Measurements from ENCODE around the gene AIFM2. TPM values are rescaled to one million over a fixed set of nuclear protein-coding genes. Genes with fewer than 3 reads are reported as not detected.
A peak's percentile ranks its signal among the peaks of the same experiment; 100 is the strongest.

The AIFM2 gene
- total RNA-seq, 1 donor from 2014 or later: 3.7 TPM

DNA sequence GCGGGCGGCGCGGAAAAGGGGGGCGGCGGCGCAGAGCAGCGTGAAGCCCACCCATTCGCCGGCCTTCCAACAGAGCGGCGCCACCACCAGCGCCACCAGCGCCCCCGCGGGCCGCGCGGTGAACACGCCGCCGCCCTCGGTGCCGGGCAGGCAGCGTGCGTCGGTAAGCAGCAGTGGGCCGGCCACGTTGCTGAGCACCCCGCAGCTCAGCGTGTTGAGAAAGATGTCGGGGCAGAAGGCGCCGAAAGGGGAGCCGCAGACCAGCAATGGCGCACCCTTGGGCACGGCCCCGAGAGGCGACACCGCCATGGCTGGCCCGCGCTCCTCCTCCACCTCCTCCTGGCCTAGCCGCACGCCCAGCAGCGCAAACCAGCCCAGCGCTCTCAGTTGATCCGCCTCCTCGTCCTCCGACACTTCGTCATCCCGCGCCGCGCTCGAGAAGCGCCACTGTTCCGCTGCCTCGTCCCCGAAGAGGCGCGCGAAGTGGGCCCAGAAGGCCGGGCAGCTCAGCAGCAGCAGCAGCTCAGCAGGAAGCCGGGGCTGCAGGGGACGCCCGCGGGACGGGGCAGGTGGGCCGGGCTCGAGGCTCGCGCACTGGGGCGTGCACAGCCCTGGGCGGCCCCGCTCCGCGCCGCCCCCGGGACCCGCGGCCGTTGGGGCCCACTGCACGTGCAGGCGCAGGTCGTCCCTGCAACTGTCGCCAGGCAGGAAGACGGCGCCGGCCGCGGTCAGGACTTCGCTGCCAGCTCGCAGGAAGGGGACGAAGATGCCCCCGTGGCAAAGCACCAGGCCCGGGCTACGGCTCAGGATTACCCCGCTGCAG, 13.3 kb upstream of the AIFM2 start:
- peak; percentile 56 for ATAC-seq

DNA sequence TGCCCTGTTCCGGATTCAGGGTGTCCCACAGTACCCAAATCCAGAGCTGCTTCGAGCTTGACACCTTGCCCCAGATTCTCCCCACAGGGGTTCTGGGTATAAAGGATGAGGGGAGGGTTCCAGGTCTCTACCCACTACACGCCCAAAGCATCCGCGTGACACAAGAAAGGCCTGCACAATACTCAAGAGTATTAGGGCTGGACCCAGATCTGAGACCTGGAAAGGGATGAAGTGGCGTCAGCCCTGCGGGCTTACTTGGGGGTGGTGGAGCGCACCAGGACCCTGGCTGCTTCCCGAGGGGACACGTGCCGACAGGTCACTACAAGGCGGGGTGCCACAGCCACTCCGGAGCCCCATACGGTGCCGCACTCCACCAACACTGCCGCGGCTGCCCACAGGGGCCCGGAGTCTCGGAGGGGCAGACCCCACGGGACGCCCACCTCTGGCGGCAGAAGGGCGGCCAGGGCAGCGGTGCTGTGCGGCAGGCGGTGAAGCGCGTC, 12.6 kb upstream of the AIFM2 start:
- ATAC-seq: peak; percentile 9

DNA sequence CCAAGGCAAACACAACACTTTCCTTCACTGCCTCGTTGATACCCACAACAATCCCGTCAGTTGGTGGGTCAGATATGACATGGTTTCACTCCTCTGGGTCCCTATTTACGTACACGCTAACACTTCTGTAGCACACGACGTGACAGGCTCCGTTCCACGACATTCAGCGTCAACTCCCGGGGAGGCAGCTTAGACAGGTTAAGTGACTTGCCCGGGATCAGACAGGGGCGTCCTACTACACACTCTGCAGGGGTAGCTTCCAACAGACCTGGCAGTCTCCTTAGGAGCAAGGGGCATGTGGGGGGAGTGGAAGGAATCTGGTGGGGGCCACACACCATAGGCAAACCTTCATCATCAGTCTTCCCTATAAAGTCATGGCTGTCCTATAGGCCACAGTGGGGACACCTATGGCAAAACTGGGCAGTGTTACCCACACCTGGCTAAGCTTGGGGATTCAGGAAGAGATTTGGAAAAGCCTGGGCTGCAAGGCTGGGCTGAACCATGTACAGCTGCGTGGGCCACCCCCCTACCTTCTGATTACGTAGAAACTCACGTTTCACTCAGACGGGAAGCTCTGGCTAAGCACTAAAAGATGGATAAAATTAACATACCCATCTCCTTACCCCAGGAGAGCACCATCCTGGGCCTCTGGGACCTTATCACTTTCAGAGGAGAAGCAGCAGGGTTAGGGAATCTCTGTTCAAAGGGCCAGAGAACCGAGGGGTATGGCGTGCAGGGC, 11.9 kb upstream of the AIFM2 start:
- no peak for ATAC-seq

DNA sequence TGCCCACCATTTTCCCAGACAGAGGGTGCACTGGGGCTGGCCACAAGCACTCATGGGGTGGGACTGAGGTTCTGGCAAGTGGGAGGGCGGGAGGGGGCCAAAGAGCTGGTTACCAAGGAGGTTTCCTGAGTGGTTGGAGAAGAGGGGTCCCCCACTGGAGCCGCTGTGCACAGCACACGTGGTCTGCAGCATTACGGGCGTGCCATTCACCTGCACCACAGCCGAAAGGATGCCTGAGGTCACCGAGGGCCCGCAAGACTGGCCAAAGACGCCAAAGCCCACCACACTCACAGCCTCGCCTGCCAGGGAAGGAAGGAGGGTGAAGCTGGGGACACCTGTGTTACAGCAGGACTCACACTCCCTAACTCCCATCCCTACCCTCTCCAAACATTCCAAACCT, 9.9 kb upstream of the AIFM2 start:
- ATAC-seq: no peak

DNA sequence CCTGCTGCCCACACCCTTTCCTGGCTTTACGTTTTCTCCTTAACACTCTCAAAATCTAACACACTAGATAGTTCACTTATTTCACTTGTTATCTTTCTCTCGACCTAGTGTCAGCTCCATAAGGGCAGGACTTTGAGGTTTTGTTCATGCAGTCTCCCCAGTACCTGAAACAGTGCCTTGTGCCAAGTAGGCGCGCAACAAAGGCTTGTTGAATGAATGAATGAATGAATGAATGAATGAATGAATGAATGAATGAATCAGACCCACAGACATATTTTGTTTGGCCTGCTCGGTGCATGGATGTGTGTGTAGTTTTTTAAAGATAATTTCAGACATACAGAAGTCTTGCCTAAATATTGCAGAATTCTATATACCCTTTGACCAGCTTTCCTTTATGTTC, 7.7 kb upstream of the AIFM2 start:
- no peak for ATAC-seq

DNA sequence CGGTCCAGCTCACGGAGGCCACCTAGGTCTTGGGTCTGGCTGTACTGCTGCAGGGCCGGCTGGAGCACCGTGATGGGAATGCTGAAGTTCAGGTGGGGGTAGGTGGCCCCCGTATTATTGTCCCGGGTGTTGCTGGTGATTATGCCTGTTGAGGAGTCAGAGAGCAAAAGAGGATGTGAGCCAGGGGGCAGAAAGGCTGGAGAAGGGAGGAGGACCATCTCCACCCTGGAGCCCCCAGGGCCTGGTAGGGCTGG, 7.3 kb upstream of the AIFM2 start:
- ATAC-seq: no peak

DNA sequence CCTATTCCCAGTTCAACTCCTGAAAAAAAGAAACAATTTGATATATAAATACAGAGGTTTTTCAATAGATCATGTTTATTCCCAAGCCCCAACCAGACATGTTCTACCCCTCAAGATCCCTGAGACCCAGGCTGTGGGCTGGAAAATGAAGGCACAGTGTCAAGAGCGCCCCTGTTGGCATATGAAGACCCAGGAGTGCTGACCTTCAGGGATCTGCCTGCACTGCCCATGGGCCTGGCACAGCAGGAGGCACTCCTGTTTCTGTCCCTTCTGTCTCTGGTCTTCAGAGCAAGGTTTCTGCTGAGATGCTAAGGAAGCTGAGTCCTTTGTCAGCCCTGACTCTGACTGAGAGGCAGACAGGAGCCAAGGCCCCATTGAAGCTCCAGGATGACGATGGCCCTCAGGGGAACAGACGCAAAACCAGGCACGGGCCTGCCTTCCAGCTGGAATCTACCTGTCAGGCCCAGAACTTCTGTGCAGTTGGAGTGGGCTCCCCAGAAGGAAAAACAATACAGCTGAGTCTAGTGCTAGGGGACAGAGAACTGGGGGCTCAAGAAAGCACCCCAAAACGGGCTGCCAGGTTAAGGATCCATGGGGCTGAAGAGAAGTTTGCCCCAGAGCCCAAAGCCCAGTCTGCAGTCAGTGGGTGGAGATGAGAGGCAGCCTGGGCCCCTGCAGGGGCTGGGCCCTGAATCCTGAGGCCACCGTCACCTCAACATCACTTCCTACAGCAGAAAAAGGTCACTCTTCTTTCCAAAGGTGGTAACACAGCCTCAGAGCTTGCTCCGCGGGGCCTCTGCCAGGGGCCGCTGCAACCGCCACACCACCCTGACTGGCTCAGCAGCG, 6.7 kb upstream of the AIFM2 start:
- ATAC-seq: no peak

DNA sequence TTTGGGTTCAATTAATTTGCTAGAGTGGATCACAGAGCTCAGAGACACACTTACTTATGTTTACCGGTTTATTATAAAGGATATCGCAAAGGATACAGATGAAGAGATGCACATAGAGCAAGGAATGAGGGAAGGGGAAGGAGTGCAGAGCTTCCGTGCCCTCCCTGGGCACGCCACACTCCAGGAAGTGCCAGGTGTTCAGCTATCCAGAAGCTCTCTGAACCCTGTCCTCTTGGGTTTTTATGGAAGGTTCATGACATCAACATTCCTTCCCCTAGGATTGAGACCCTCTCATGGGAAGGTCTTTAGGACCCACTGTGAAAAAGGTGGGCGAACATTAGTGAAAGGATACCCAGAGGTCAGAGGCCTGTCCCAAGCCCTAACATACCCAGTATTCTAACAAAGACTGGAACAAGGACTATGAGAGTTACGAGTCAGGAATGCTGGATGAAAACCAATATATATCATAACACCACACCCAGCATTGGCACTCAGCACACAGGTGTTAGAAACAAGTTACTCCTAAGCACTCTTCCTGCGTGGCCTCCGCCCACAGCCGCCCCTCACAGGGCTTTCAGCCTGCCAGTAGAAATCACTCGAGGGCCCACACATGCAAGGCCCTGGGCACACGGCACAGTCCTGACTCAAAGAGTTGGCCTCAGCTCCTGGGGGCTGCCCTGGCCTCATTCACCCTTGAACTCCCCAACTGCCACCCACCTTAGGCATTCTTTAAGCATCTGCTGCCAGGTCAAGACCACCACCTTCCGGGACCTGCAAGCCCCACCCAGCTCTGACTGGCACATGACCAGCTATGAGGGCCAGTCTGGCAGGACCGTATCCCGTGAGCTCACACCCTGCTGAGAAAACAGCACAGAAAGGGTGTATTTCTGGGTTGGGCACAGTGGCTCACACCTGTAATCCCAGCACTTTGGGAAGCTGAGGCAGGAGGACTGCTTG, 5.6 kb upstream of the AIFM2 start:
- ATAC-seq: peak; percentile 90

DNA sequence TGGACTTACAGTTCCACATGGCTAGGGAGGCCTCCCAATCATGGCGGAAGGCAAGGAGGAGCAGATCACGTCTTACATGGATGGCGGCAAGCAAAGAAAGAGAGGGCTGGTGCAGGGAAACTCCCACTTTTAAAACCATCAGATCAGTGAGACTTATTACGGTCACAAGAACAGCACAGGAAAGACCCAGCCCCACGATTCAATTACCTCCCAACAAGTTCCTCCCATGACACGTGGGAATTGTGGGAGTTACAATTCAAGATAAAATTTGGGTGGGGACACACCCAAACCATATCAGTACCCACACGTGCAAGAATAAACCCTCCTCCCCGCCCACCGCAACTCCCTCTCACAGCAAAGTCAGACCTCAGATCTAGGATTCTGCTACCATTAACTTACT, 4.5 kb upstream of the AIFM2 start:
- no peak for ATAC-seq

DNA sequence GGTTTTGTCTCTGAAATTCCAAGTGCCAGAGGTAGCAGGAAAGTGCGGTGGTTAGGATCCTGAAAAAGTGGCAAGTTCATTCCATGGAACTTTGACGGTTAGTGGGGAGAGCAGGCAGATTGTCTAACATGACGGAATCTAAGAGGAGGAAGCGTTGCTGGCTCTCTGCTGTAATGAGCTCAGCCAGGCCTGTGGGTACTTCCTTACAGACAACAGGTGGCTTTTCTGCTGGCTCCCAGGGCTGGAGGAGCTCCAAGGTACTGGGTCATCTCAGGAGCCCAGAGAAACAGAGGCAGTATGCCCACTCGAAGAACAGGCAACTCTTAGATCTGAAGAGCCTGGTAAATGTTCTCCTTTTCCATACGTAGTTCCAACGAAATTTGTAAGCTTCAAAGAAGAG, 3.1 kb upstream of the AIFM2 start:
- ATAC-seq: no peak

DNA sequence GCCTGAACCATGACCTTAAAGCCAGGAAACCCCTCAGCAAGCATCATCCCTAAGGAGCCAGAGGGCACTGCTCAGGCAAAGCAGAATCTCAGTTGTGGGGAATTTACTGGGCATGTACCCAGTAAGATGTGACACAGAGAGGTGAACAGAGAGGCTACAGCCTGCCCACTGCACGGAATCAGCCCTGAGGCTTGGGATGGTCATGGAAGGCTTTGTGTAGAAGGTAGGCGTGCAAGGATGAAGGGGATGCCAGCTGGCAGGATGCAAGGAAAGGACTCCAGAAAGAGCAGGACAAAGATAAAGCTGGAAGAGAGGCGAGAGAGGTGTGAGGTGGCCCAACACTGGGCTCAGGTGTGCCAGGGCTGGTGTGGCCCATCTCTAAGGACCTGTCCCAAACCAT, 2.4 kb upstream of the AIFM2 start:
- no peak for ATAC-seq

DNA sequence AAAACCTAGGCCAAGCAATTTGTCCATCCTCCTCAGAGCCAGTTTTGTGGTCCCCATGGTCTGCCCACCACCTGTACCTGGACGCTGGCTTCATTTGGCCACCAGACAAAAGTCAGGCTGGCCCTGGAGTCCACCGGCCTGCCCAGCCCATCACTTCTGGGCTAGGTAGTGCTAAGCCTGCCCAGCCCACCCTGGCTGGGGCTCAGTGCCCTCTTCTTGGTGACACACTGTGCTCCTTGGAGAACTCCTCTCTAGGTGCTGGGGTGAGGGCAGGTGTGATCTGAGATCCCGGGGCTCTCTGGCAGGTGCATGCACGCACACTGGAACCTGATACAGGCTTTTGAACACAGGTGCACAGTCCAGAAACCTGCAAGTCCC, 1.1 kb downstream of the AIFM2 start:
- peak; percentile 4 for ATAC-seq

DNA sequence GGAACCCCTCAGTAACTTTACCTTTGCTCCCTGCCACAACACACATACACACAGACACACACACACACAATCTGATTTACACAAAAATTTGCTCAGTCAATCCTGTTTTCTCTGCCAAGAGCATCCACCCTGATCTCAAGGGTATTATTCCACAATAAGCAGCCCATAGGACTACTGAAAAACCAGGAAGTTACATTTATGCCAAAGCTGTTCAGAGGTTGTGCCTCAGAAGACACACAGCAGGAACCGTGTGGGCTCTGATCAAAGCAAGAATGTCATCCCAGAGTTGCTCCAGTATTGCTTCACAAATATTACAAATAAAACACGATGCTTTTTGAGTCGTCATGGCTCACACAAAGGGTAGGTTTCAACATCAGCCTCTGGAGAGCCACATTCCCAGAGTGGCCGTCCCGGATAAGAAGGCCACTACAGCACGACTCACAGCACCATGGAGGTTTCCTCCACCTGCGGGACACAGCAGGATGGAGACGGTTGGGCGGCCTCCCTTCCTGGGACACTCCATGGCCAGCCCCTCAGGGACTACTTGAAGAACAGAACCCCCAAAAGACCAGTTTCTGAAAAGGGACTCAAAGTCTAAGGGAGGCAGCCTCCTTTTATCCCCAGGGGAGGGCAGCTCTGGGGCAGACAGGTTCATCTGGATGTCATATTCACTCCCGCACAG, 1.6 kb downstream of the AIFM2 start:
- peak; percentile 12 for ATAC-seq

DNA sequence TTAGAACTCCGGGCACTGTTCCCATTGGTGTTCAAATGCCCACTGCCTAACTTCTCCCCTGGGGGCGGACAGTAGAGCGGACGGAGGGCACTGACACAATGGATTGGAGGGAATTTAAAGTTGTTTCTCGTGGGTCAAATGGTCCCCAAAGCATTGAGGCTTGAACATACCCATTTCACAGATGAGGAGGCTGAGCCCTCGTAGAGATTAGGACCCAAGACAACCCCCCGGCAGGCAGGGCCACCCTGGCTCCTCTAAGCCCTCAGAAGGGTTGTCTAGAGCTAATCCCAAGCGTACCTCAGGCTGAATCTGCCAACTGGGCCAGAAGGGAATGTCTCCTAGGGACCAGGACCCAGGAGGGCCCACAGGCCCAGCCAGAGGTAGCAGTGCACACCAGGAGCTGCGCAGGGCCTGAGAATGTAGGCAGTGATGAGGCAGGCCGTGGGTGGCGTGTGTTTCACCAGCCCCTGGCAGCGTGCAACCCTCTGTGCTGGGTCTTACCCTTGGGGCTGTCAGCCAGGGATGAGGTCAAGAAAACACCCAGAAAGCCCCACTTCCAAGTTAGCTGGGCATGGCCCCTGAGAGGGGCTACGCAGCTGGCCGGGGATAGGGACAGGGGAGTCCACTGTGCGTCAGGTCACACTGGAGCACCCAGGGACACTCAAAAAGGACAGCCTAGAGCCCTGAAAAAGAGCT, 5.8 kb downstream of the AIFM2 start:
- no peak for ATAC-seq

DNA sequence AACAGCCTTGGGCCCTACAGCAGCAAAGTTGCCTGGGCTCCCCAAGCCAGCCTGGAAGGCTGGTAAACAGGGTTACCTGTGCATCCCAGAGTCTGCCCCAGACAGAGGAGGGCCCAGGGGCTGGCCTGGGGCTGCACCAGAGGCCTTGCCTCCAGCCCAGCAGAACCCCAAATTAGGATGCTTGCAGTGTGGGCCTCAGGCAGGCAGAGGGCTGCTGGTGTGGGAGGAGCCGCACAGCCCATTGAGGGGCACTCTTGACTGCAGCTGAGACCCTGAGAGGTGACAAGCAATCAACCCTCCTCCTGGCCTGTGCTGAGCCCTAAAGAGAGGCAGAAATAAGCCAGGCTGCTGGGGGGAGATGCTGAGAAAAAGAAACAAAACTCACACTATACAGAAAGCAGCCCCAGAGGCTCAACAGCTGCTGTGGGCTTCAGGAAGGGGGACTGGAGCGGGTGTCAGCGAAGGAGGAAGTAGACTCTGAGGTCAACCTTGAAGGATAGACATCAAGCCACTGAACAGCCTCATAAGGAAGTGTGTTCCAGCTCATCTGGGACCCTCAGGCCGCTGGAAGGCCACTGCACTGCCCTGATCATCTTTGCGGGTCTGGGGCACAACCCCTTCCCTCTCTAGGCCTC, 6.6 kb downstream of the AIFM2 start:
- no peak for ATAC-seq

DNA sequence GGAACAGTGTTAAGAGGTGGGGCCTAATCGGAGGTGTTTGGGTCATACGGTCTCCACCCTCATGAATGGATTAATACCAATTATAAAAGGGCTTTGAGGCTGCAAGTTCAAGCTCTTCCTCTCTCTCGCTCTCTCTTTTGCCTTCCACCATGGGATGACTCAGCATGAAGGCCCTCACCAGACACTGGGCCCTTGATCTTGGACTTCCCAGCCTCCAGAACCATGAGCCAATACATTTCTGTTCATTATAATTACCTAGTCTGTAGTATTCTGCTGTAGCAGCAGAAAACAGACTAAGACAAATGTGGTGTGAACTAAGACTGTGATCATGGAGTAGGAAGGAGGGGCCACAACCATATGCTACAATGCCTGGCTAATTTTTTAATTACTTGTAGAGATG, 7.7 kb downstream of the AIFM2 start:
- ATAC-seq: no peak

DNA sequence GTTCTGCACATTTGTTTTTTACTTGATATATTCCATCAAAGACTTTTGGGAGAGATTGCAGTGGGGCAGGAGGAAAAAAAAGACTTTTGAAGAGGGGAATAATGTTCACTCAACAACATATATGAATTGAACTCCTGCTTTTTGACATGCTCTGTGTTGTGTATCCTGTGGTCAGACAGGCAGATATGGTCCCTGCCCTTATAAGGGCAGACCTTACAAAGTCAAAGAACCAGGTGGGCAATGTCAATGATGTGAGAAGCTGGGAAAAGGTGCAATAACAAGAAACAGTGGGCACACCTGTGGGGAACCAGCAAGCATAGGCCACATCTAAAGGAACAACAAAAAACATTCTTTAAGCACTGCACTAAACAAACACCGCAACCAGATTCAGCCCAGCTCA, 8.2 kb downstream of the AIFM2 start:
- ATAC-seq: no peak

DNA sequence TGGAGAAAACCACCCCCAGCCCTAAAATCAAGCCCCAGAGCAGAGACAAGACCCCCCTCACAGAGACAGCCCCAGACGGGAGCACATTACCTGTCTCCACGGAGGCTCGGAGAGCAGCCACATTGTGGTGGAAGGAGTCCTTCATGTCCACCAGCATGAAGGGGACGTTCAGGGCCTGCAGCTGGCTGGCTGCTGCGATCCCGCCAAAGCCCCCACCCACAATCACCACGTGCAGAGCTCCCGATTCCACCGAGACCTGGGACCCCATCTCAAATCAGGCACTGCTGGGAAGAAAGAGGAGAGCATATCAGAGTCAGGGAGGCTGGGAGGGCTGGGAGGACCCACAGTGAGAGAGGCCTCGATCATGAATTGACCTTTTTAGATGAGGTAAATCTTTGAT, 8.8 kb downstream of the AIFM2 start:
- no peak for ATAC-seq

DNA sequence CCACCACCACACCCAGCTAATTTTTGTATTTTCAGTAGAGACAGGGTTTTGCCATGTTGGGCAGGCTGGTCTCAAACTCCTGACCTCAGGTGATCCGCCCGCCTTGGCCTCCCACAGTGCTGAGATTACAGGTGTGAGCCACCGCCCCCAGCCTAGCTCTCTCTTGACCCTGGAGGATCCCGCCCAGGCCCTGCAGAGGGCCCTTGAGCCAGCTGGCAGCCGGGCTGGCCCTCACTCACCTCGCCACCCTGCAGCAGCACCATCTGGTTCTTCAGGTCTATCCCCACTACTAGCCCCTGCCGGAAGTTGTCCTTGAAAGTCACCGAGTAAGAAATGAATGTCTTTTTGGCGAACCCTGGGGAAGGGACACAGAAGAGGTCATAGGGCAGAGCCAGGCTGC, 9.5 kb downstream of the AIFM2 start:
- ATAC-seq: peak; percentile 41

DNA sequence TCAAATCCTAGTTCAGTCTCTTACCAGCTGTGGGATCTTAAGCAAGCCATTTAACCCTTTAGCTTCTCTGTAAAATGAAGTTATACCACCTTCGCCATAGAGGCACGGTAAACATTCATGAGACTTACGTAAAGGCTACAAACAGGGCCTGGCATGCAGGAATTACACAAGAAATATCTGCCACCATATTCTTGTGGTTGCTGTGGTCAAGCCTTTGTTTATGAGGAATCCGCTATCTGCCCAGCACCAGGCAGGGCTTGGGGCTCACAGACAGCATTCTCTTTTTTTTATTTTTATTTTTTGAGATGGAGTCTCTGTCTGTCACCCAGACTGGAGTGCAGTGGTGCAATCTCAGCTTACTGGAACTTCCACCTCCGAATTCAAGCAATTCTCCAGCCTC, 9.9 kb downstream of the AIFM2 start:
- ATAC-seq: no peak

Data from esophagus mucosa (tissue), 1 donor.